HG03354 (cell line): Measurements from ENCODE around the gene SLC22A15.
"Not testable (repeated sequence)": the region's sequence is repeated elsewhere in the genome, so short reads cannot be mapped to it uniquely, and the experiment has no call there.

Experiments
- ATAC-seq: cut with Tn5 transposase; IDR thresholded peaks from one replicate; pipeline ENCODE4 v1.9.1; 2021; ENCODE audit warnings: mild to moderate bottlenecking; ENCODE audit not compliant: unreplicated experiment, poor library complexity, severe bottlenecking

Gene SLC22A15

DNA sequence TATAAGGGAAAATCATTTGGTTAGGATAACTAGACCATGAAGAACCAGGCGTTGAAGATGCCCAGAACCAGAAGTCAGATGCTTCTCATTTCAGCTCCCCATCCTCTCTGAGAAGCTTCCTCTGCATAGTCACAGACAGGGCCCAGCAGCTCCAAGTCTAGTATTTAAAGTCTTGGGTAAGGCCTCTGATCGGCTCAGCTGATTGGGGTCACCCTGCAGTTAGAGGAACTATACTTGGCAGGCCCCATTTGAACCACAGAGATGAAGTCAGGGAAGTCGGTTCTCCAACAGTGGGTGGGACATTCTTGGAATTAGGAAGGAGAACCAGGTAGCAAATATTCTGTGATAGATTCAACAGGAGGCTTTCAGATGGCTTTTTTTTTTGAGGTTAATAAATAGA, 48.3 kb downstream of the SLC22A15 start:
- ATAC-seq, result no peak

DNA sequence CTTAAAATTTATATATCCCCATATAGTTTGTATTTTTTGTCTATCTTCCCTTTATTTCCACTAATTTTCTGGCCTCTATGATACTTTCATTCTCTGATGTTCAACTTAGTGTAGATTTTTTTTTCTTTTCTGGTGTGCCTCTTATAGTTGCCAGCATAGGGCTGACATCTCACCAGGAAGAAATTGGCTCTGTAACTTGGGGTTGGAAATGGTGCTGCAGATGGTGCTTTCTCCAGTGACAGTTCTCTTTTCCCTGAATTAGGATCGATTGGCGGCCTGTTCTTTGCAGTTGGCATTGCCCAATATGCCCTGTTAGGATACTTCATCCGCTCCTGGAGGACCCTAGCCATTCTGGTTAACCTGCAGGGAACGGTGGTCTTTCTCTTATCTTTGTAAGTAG, 50.3 kb downstream of the SLC22A15 start:
- ATAC-seq, result no peak

DNA sequence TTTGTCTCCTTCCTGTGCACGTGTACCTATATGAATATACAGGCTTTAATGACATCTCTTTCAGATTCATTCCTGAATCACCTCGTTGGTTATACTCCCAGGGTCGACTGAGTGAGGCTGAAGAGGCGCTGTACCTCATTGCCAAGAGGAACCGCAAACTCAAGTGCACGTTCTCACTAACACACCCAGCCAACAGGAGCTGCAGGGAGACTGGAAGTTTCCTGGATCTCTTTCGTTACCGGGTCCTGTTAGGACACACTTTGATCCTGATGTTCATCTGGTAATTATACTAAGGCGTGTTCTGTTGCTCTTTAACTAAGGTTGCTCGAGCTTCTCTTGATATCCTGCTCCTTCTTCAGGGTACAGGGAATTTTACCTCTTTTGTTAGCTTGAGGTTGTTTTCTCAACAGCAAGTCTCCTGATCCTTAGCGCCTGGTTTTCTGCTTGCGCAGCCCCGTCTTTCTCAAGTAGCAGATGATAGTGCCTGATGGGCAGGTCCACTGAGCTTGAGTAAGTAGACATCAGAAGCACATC, 55.1 kb downstream of the SLC22A15 start:
- ATAC-seq, result no peak

DNA sequence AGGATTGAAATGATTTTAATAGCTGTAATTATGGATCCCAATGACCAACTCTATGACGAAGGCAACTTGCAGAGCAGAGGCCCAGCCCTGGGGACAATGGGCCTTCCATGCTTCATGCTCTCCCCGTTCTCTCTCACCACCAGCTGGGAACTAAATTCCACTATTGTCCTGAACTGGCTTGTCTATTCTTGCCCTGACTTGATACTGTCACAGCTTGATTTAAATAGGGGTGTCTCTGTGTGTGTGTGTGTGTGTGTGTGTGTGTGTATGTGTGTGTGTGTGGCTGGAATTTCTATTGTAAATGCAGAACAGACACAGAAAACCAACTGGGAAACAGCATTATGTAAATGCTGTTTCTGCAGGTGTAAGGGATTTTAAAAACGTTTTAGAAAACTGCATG, 57.0 kb downstream of the SLC22A15 start:
- no peak for ATAC-seq

DNA sequence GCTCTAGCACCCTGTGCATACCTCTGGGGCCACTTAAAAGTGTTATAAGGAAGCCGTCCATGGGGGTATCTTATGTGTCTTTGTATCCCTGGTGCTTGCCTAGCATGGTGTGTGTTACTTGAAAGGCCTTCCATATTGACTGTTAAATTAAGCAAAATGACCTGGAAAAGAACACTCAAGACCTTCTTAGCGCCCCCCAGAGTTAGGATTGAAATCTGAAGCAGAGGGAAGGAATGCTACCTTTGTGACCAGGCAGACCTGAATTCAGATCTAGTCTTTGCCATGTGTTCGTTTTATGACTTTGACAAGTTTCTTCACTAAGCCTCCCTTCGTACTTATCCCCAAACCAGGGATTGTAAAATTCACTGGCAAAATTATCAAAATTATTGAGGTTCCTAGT, 59.9 kb downstream of the SLC22A15 start:
- ATAC-seq, result no peak

DNA sequence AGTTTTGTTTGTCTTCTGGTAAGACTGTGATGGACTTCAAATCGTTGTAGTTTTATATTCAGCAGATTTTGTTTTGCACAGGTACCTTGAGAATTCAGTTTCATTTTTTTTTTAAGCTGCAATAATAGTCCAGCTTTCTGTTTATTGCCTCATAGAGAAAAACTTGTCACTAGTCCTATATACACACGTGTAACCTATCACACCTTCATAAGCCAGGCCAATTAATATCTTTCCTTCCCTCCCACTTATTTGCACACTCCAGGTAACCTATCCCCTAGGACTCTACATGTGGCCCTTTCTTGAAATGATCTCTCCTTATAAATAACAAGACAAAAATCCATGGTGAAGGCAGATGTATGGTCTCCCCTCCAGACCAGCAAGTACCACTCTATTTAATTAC, 62.4 kb downstream of the SLC22A15 start:
- ATAC-seq, result no peak

DNA sequence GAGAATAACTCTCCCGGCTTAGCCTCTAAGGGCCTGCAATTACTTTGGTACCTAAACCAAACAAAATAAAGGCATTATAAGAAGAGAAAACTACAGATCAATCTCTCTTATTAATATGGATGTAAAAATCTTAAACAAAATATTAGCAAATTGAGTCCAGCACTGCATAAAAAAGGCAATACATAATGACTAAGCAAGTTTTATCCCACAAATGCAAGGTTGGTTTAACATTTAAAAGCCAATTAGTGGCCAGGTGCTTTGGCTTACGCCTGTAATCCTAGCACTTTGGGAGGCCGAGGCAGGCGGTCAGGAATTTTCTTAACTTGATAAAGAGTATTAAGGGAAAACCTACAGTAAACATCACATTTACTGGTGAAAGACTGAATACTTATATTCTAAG, 67.8 kb downstream of the SLC22A15 start:
- ATAC-seq, result no peak

DNA sequence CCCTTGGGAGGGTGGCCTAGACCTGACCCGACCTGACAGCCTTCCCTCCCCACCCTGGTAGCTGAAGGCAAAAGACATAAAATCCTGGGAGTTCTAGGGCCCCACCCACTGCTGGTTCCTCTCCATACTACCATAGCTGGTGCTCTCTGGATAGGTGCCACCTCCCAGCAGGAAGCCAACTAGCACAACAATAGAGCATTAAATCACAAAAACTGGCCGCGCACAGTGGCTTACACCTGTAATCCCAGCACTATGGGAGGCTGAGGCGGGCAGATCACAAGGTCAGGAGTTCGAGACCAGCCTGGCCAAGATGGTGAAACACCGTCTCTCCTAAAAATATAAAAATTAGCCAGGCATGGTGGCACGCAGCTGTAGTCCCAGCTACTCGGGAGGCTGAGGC, 70.6 kb downstream of the SLC22A15 start:
- ATAC-seq, result not testable (repeated sequence)

DNA sequence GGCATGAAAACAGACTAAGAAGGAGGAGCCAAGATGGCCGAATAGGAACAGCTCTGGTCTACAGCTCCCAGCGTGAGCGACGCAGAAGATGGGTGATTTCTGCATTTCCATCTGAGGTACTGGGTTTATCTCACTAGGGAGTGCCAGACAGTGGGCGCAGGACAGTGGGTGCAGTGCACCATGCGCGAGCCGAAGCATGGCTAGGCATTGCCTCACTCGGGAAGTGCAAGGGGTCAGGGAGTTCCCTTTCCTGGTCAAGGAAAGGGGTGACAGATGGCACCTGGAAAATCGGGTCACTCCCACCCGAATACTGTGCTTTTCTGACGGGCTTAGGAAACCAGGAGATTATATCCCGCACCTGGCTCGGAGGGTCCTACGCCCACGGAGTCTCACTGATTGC, 75.6 kb downstream of the SLC22A15 start:
- ATAC-seq, result not testable (repeated sequence)

DNA sequence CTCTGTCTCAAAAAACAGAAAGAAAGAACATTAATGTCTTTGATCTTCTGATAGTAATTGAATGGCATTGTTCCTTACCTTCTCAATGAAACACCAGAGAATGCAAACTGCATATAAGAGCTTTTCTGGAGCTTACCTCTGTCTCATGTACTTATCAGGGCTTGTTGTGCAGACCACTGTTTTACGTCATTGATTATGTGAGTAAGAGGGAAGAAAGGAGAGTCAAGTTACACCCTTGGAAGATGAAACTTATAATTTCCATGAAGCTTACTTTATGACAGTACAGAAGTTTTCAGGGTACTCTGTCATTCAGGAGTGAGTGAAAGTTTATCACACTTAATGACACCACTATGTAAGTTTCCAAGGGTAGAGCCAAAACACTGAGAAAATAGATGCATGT, 85.9 kb downstream of the SLC22A15 start:
- no peak for ATAC-seq

DNA sequence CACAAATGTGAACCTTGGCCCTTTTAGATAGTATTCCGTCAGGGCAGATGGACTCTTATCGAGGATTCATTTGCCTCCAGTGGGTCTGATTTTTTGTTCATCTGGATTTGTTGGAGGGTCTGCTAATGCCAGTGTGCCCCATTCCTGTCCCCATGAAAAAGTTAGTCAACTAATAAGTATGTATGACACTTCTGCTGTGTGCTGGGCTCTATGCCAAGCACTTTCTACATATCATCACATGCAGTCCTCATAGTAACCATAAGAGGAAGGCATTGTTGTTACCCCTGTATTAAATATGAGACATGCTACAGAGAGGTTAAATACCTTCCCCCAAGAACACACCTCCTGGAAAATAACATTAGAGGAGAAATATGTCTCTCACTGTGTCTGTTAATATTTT, 88.3 kb downstream of the SLC22A15 start:
- no peak for ATAC-seq

DNA sequence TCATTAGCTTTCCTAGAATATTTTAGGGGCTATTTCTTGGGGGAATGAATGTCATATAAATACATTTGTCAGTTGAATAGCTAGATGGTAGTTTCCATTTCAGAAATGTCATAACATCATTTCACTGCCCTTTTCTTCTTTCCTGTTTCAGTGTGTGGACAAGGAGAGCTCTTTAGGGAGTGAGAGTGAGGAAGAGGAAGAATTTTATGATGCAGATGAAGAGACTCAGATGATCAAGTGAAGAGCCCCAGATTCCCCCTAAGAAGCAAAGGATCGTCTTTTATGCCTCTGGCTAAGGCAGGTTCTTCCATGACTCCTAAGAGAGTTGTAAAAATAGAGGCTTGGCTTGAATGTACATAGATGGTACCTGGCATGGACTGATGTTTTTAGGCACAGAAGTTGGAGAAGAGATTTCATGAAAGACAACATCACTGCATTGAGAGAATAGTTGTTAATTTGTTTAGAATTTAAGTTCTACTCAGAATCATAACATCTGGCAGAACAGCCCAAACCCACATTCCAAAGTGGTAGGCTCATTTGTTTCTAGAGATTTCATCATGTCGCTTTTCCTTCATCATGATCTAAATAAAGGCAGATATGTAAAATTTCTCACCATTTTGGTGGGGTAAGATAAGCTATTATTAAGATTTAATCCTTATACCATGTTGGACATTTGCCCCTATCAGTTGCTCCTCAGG, 90.7 kb downstream of the SLC22A15 start:
- ATAC-seq, result no peak

DNA sequence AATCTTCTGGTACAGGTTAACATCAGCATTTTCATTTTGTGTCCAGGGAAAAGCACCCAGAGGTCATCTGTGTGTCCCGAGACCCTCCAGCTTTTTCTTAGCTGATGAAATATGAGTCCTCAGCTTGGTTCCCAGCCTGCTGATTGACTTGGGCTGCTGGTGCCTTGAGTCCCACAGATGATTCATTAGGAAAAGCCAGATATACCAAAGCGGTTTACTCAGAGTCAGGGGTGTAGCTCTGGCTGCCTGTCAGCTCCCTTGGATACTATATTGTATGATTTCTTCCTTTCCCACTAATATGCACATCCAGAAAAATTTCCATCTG, 91.2 kb downstream of the SLC22A15 start:
- ATAC-seq, result no peak

DNA sequence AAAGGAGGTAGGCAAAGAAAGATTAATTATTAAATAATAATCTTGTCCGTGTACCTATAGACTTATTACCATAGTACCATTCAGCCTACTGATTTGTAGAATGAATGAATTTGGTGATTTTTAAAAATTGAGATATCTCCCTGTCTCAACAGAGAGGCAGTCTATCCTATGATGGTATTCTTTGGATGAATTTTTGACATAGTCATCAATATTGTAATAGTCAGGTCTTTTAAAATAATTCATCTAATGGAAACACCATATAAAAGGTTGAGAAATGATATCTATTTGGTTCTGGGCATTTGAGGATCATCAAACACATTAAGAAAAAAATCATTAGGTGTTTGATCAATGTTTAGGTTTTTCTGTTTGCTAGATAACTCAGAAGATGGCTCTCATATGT, 99.3 kb downstream of the SLC22A15 start:
- no peak for ATAC-seq

DNA sequence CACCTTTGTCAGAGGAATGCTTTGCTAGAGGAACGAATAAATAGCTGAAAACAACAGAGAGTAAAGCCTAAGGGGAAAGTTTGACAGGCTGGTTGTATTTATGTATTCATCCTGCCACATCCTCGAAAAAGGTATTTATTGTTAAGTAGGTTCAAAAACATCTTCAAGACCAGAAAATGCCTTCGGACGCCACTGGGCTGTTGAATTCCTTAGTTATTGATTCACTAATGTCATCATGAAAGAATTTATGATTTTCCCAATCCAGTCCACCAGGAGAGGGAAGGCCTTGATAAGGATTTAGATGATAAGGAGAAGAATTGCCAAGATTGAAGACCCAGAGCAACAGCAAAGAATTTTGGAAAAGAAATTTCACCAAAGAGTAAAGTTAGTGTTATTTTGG, 99.7 kb downstream of the SLC22A15 start:
- no peak for ATAC-seq

DNA sequence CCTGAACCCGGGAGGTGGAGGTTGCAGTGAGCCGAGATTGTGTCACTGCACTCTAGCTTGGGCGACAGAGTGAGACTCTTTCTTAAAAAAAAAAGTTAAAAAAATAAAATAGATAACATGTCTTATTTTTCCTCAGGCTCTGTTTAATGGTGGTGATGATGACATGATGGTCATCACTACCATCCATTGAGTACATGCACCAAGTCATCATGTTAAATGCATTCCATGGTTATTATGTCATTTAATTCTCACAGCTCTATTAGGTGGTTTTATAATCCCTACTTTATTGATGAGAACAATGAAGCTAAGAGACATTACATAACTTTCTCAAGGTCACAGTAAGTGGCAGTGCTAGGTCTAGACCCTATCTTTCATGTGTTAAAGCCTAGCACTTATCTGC, 100.5 kb downstream of the SLC22A15 start:
- no peak for ATAC-seq

DNA sequence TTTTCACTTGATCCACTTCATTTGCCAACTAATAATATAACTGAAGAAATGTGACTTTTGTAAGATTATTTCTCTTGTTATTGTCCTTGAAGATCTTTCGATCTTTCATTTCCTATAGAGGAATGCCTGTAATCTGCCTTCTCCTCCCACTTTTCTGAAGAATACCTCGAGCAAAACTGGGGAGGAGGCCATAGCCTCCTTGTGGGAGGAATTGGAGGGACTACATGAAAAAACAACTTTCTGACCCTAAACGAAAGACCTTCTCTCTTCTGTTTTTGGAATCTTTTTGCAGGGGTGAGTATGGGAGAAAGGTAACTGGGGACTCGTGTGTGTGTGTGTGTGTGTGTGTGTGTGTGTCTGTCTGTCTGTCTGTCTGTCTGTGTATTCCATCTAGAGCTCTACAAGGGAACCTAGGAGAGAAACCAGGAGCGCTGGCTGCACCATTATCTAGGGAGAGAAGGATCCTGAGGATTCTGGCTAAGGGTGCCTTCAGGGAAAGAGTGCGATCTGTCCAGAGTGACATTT, 102.4 kb downstream of the SLC22A15 start:
- no peak for ATAC-seq

DNA sequence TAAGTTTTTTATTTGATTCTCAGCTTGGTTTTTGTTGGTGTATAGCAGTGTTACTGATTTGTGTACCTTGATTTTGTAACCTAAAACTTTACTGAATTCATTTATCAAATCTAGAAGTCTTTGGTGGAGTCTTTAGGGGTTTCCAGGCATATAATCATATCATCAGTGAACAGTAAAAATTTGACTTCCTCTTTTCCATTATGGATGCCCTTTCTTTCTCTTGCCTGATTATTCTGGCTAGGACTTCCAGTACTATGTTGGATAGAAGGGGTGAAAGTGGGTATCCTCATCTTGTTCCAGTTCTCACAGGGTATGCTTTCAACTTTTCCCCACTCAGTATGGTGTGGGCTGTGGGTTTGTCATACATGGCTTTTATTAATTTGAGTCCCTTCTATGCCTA, 111.3 kb downstream of the SLC22A15 start:
- no peak for ATAC-seq

DNA sequence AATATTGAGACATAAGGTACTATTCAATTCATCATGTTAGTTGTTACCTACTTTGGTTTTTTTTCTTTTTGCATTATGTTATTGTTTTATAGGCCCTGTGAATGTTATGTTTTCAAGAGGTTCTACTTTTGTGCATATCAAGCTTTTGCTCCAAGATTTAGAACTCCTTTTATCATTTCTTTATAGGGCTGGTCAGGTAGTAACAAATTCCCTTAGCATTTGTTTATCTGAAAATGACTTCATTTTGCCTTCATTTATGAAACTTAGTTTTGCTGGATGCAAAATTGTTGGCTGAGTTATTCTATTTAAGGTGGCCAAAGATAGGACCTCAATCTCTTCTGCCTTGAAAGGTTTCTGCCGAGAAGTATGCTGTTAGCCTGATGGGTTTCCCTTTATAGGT, 113.6 kb downstream of the SLC22A15 start:
- no peak for ATAC-seq

DNA sequence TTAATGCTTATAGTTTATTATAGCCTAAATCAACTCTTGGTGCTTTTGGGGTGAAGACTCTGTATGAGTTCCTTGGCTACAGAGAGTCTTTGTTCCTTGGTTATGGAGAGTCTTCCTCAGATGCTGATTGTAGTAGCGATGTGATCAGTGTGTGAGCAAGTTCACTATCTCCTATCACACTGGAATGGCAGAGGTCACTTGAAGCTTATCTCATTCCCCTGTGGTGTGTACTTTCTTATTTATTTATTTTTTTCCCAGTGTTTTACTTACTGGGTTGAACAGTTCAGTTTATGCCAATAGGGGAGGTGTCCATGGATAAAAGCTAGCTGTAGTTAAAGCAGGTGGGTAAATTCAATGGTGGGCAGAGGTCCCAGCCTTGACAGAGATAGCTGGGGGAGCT, 114.8 kb downstream of the SLC22A15 start:
- no peak for ATAC-seq

DNA sequence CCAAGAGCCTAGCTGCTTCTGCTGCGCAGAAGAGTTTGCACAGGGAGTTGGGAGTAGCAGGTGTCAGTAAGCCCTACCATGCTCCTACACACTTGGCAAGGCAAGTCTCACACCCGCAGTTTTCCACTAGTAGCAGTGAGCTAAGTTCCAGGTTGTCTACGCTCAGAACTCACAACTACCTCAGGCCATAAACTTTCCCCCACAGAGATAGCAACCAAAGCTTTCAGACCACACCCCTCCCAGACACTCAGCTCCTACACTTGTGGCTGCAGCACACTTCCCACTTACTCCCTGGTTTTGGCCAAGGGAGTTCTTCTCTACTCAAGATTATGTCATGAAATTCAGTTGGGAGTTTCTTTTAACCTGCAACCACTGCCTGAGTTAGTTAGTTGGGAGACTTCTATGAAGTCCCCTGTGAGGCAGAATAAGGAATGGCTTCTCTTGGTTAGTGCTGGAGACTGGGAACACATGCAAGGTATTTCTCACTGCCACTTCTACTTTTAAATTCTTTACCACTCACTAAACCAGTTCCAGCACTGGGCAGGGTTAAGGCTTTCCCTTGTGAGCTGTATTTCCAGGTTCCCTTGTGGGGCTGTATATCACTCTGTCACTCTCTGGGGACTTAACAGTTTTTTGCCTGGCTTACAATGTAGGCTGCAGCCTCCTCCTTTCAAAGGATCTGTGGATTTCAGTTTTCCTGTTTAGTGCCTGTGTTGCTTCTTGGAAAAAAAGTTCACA, 116.6 kb downstream of the SLC22A15 start:
- ATAC-seq, result no peak
